SU-DHL-6 (cell line): Measurements from ENCODE around the gene RRAD.

ENCODE experiments used
- H2AFZ ChIP-seq: fragments of 200-600 bp; sonication (generic); 2 replicates; pipeline ENCODE4 v1.6.1; 2014; ENCODE audit warnings: low read depth, mild to moderate bottlenecking, moderate library complexity, mixed read lengths, antibody characterized with exemption, low read length; ENCODE audit not compliant: severe bottlenecking
- H3F3A ChIP-seq: fragments of 200-600 bp; shearing (Covaris generic); 2 replicates; pipeline ENCODE4 v1.6.0; 2016; ENCODE audit warnings: antibody characterized with exemption, mild to moderate bottlenecking; ENCODE audit not compliant: insufficient read depth
- H3K27ac ChIP-seq: fragments of 200-600 bp; sonication (generic); 2 replicates; pipeline ENCODE4 v1.5.1; 2016; ENCODE audit warnings: low read depth, mild to moderate bottlenecking, low read length, moderate library complexity, mixed read lengths
- H3K27me3 ChIP-seq: fragments of 200-600 bp; sonication (generic), shearing (Covaris generic); 2 replicates; pipeline ENCODE4 v1.6.0; 2014; ENCODE audit warnings: mild to moderate bottlenecking, low read length
- H3K36me3 ChIP-seq: fragments of 200-600 bp; sonication (generic); 2 replicates; pipeline ENCODE4 v1.6.1; 2014; ENCODE audit warnings: mild to moderate bottlenecking, low read length, mixed read lengths
- H3K4me2 ChIP-seq: fragments of 300-600, 200-600 bp; shearing (Covaris generic), sonication (generic); 2 replicates; pipeline ENCODE4 v1.6.0; 2014; ENCODE audit warnings: low read length, low read depth, mild to moderate bottlenecking; ENCODE audit not compliant: poor library complexity, severe bottlenecking
- H3K4me3 ChIP-seq: fragments of 200-600 bp; sonication (generic); 2 replicates; pipeline ENCODE4 v1.5.1; 2014; ENCODE audit warnings: antibody characterized with exemption, low read length, mild to moderate bottlenecking, mixed read lengths; ENCODE audit not compliant: insufficient read depth, poor library complexity, severe bottlenecking
- H3K79me2 ChIP-seq: fragments of 200-600 bp; sonication (generic); 2 replicates; pipeline ENCODE4 v1.6.1; 2014; ENCODE audit warnings: mild to moderate bottlenecking, low read length, moderate library complexity; ENCODE audit not compliant: insufficient read depth
- H3K9ac ChIP-seq: fragments of 200-600 bp; sonication (generic); 2 replicates; pipeline ENCODE4 v1.7.0; 2014; ENCODE audit warnings: mild to moderate bottlenecking, low read length
- H3K9me2 ChIP-seq: fragments of 200-600 bp; sonication (generic); replicated peaks from 2 replicates; pipeline ENCODE4 v1.6.1; 2014; ENCODE audit warnings: low read length; ENCODE audit not compliant: insufficient read depth
- H3K9me3 ChIP-seq: fragments of 200-600 bp; sonication (generic); 2 replicates; pipeline ENCODE4 v1.6.1; 2014; ENCODE audit warnings: low read length, mixed read lengths; ENCODE audit not compliant: insufficient read depth
- H4K20me1 ChIP-seq: fragments of 200-600 bp; sonication (generic); 2 replicates; pipeline ENCODE4 v1.6.1; 2014; ENCODE audit warnings: low read depth, mild to moderate bottlenecking, antibody characterized with exemption, low read length, moderate library complexity, mixed read lengths
- CTCF ChIP-seq: fragments of 200-600 bp; sonication (generic); IDR thresholded peaks from one replicate; pipeline ENCODE4 v1.5.1; 2017; ENCODE audit warnings: antibody characterized with exemption, mild to moderate bottlenecking, low read length, moderate library complexity; ENCODE audit not compliant: insufficient read depth, poor library complexity, severe bottlenecking
- EZH2phosphoT487 ChIP-seq: fragments of 200-600 bp; sonication (generic), shearing (Covaris generic); conservative IDR thresholded peaks from 2 replicates; pipeline ENCODE4 v1.6.1; 2018; ENCODE audit warnings: mild to moderate bottlenecking, antibody characterized with exemption, low read length, moderate library complexity, mixed read lengths

The RRAD gene

GRCh38 chr16:66894055-66894454 lies 31.3 kb downstream of the RRAD start:
- Histone ChIP-seq H3K27me3 (no peaks in the 10 kb centered on the region), H2AFZ (no peak overlapping the region), H3F3A (no peaks in the 10 kb centered on the region), H3K9me3 (no peaks in the 10 kb centered on the region), H4K20me1 (no peaks in the 10 kb centered on the region), H3K79me2 (no peaks in the 10 kb centered on the region), H3K27ac (no peak overlapping the region), H3K9me2 (no peaks in the 10 kb centered on the region), H3K9ac (no peak overlapping the region), H3K4me2 (no peak overlapping the region), H3K36me3 (no peaks in the 10 kb centered on the region), H3K4me3 (no peak overlapping the region)
- TF ChIP-seq CTCF (no peak), EZH2phosphoT487 (no peak)

GRCh38 chr16:66891797-66892196 lies 33.5 kb downstream of the RRAD start:
- H3K9ac ChIP-seq: no peak overlapping the region
- no peaks in the 10 kb centered on the region for H3K9me3 ChIP-seq
- no peaks in the 10 kb centered on the region for H3K27me3 ChIP-seq
- H3K9me2 ChIP-seq: no peaks in the 10 kb centered on the region
- TF ChIP-seq EZH2phosphoT487 (no peak), CTCF (no peak)
- no peak overlapping the region for H2AFZ ChIP-seq
- H3K79me2 ChIP-seq: no peaks in the 10 kb centered on the region
- H3K4me3 ChIP-seq: no peak overlapping the region
- no peak overlapping the region for H3K4me2 ChIP-seq
- no peaks in the 10 kb centered on the region for H3F3A ChIP-seq
- H4K20me1 ChIP-seq: no peaks in the 10 kb centered on the region
- no peak overlapping the region for H3K27ac ChIP-seq
- no peaks in the 10 kb centered on the region for H3K36me3 ChIP-seq

- no peaks in the 10 kb centered on the region for H3F3A ChIP-seq
Measured at GRCh38 chr16:66891360-66891759, 34.0 kb downstream of the RRAD start.

More at GRCh38 chr16:66891360-66891759, 34.0 kb downstream of the RRAD start:
- H3K4me2 ChIP-seq: no peak overlapping the region
- no peaks in the 10 kb centered on the region for H3K36me3 ChIP-seq
- no peaks in the 10 kb centered on the region for H3K27me3 ChIP-seq
- H3K79me2 ChIP-seq: no peaks in the 10 kb centered on the region
- H3K27ac ChIP-seq: no peak overlapping the region
- no peaks in the 10 kb centered on the region for H3K9me3 ChIP-seq
- H3K9me2 ChIP-seq: no peaks in the 10 kb centered on the region
- H4K20me1 ChIP-seq: no peaks in the 10 kb centered on the region
- TF ChIP-seq EZH2phosphoT487 (no peak), CTCF (no peak)
- H3K9ac ChIP-seq: no peak overlapping the region
- H3K4me3 ChIP-seq: no peak overlapping the region
- H2AFZ ChIP-seq: no peak overlapping the region
